HL-60 (cell line): ENCODE measurements around the gene NEDD4.
A peak's percentile ranks its signal among the peaks of the same experiment; 100 is the strongest.

Experiments
- DNase-seq, 2 experiments: peaks; one replicate each; pipeline ENCODE4 v3.0.0-alpha.2; 2010 to 2020; ENCODE audit warnings: low read depth in 1 of 2, low spot score in 1 of 2
- H3K27ac ChIP-seq: fragments of 250-450 bp; sonication (Bioruptor Pico); replicated peaks from 2 replicates; pipeline ENCODE4 v1.5.1; 2020; ENCODE audit warnings: mild to moderate bottlenecking, moderate library complexity
- H3K27me3 ChIP-seq: fragments of 250-450 bp; sonication (Bioruptor Pico); 2 replicates; pipeline ENCODE4 v1.5.1; 2021; ENCODE audit warnings: mild to moderate bottlenecking, moderate library complexity; ENCODE audit not compliant: insufficient read depth, poor library complexity, severe bottlenecking
- H3K4me3 ChIP-seq: replicated peaks from 2 replicates; pipeline ENCODE4 v1.5.1; 2011; ENCODE audit warnings: mild to moderate bottlenecking, control low read depth, low read length; ENCODE audit not compliant: insufficient read depth
- CTCF ChIP-seq: IDR thresholded peaks from one replicate; pipeline ENCODE4 v1.5.1; 2011; ENCODE audit warnings: low read length, control low read depth, inconsistent platforms; ENCODE audit not compliant: insufficient read depth
- GABPA ChIP-seq: IDR thresholded peaks from 2 replicates; pipeline ENCODE4 v1.6.1; 2012; ENCODE audit warnings: low read depth
- POLR2AphosphoS5 ChIP-seq: IDR thresholded peaks from 2 replicates; pipeline ENCODE4 v1.6.1; 2012; ENCODE audit warnings: low read depth
- REST ChIP-seq: IDR thresholded peaks from 2 replicates; pipeline ENCODE4 v1.6.1; 2012; ENCODE audit warnings: low read depth; ENCODE audit not compliant: insufficient replicate concordance
- SPI1 ChIP-seq: IDR thresholded peaks from 2 replicates; pipeline ENCODE4 v1.6.1; 2012; ENCODE audit warnings: low read depth, mild to moderate bottlenecking, borderline replicate concordance

The NEDD4 gene

GRCh38 chr15:55921744-55922143 is 71.7 kb downstream of the NEDD4 start:
- no peak for DNase-seq
- Histone ChIP-seq H3K4me3 (no peak overlapping the region), H3K27ac (no peak overlapping the region), H3K27me3 (no peaks in the 10 kb centered on the region)
- TF ChIP-seq GABPA (no peak), POLR2AphosphoS5 (no peak), SPI1 (no peak), REST (no peak), CTCF (no peak)

DNA sequence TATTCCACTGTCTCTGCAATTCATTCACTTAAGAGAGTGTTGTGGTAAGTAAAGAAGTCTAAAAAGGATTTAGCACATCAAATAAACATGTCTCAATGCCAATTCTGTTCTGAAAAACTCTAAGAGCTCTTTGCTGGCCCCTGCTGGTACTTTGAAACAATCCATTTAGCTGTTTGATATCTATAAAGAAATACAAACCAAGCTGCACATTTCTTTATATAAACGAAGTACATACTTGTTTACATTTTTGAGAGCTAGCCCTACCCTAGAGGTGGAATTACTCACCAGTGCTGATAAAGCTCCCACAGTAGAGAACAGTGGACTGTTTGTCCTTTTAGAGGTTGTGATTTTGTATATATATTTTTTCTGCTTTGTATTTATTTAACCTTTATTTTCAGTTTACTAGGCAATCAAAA is 75.5 kb downstream of the NEDD4 start:
- Histone ChIP-seq H3K27ac (no peak overlapping the region), H3K27me3 (no peaks in the 10 kb centered on the region), H3K4me3 (no peak overlapping the region)
- no peak for DNase-seq
- no peak for TF ChIP-seq GABPA
- TF ChIP-seq CTCF = peak; percentile 14

GRCh38 chr15:55916666-55917409 is 76.6 kb downstream of the NEDD4 start:
- no peak for DNase-seq
- H3K27me3 ChIP-seq = no peaks in the 10 kb centered on the region
- no peak overlapping the region for H3K4me3 ChIP-seq
- H3K27ac ChIP-seq = no peak overlapping the region
- TF ChIP-seq REST = no peak
- TF ChIP-seq GABPA = no peak

DNA sequence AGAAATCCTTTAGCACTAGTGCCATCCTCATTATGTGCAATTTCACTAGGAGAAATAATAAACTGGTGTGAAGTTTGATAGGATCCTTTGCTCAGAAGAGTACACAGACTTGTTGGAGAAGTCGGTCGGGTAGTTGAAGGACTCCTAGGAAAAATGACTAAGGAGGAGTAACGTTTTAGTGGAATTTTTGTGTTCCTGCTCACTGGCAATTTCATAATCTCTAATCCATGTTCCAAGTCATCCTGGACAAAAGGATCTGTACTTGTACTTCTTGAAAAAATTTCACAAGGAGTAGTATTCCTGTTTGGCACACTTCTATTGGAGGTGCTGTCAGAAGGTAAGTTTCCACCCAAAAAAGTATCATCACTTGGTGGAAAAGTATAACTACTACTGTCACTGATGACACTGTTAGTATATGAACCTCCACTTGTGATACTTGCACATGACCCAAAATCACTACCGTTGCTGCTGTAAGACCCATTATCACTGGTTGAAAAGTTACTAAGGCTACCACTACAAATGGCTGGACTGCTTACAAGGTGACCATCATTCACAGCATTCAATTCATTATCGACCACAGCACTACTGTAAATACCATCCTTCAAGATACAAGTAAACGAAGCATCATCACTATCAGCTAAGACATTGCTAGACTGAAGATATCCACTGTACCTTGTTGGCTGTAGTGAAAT is 77.4 kb downstream of the NEDD4 start:
- H3K27ac ChIP-seq = no peak overlapping the region
- TF ChIP-seq GABPA (no peak), REST (no peak), POLR2AphosphoS5 (no peak), CTCF (no peak), SPI1 (no peak)
- H3K4me3 ChIP-seq = no peak overlapping the region
- no peaks in the 10 kb centered on the region for H3K27me3 ChIP-seq
- DNase-seq = no peak
